Left ventricle myocardium superior (tissue), 1 donor: ENCODE results near the gene CD6. TPM values are rescaled to one million over a fixed set of nuclear protein-coding genes. Genes with fewer than 3 reads are reported as not detected.

Experiments
- ATAC-seq: fragments of 200-7000 bp; cut with Tn5 transposase; one replicate; pipeline ENCODE4 v1.9.1; 2020; ENCODE audit warnings: mild to moderate bottlenecking, moderate library complexity
- DNase-seq: peaks from one replicate; pipeline ENCODE4 v3.0.0-alpha.2; 2020
- intact Hi-C: fragments of 100-400 bp; cut with micrococcal nuclease; formaldehyde crosslinking; loops from one replicate; pipeline ENCODE4 v1.11.0; 2022
- total RNA-seq: library from RNA; stranded (reverse); fragmentation: NEBNext Ultra II Directional; extraction: Animal tissue kit (Norgen Biotek cat#: 25700); gene quantifications from one replicate; pipeline ENCODE4 v1.2.1, GENCODE V29; 2021
- donor health status: DM: no; HTN: yes; CAD: no; lungs with severe emphysema.

CD6 gene
- total RNA-seq, 1 donor from 2014 or later, result 0.20 TPM

- DNase-seq (no peak), ATAC-seq (no peak)
- intact Hi-C loops, result no loop called here
These were observed 51.0 kb downstream of the CD6 start for GRCh38 chr11:61022311-61023085.

GRCh38 chr11:61023086-61023965 lies 51.8 kb downstream of the CD6 start:
- DNase-seq, result no peak
- no peak for ATAC-seq
- intact Hi-C loops, result no loop called here

GRCh38 chr11:61023966-61024295 lies 52.5 kb downstream of the CD6 start:
- DNase-seq (no peak), ATAC-seq (no peak)
- intact Hi-C loops, result no loop called here

GRCh38 chr11:61024938-61025820 lies 53.7 kb downstream of the CD6 start:
- intact Hi-C loops, result no loop called here
- ATAC-seq (no peak), DNase-seq (no peak)

GRCh38 chr11:61025821-61026120 lies 54.3 kb downstream of the CD6 start:
- ATAC-seq (no peak), DNase-seq (no peak)
- intact Hi-C loops, result no loop called here

- DNase-seq (no peak), ATAC-seq (peak; percentile 81)
- intact Hi-C loops, result no loop called here
These were observed 54.9 kb downstream of the CD6 start for GRCh38 chr11:61026121-61027031.

GRCh38 chr11:61027141-61027840 lies 55.8 kb downstream of the CD6 start:
- DNase-seq (no peak), ATAC-seq (no peak)

GRCh38 chr11:61028135-61028729 lies 56.8 kb downstream of the CD6 start:
- DNase-seq (no peak), ATAC-seq (no peak)
- intact Hi-C loops, result no loop called here

More at GRCh38 chr11:61027141-61027840, 55.8 kb downstream of the CD6 start:
- intact Hi-C loops, result no loop called here

- intact Hi-C loops, result no loop called here
- ATAC-seq (no peak), DNase-seq (no peak)
These were observed 61.3 kb downstream of the CD6 start for GRCh38 chr11:61032824-61033223.

GRCh38 chr11:61033417-61033816 lies 61.9 kb downstream of the CD6 start:
- ATAC-seq, result no peak

GRCh38 chr11:61034111-61034510 lies 62.6 kb downstream of the CD6 start:
- DNase-seq, result no peak
- intact Hi-C loops, result no loop called here
- ATAC-seq, result no peak

More at GRCh38 chr11:61033417-61033816, 61.9 kb downstream of the CD6 start:
- intact Hi-C loops, result no loop called here
- DNase-seq, result no peak

GRCh38 chr11:61034704-61035525 lies 63.4 kb downstream of the CD6 start:
- intact Hi-C loops, result no loop called here
- ATAC-seq (no peak), DNase-seq (no peak)

GRCh38 chr11:61035526-61035835 lies 64.0 kb downstream of the CD6 start:
- DNase-seq (no peak), ATAC-seq (no peak)
- intact Hi-C loops, result no loop called here

- intact Hi-C loops, result no loop called here
- ATAC-seq (no peak), DNase-seq (peak; percentile 48)
These were observed 66.1 kb downstream of the CD6 start for GRCh38 chr11:61037441-61038093.

- intact Hi-C loops, result no loop called here
- ATAC-seq (no peak), DNase-seq (no peak)
These were observed 68.4 kb downstream of the CD6 start for GRCh38 chr11:61039916-61040315.

- intact Hi-C loops, result no loop called here
- ATAC-seq, result peak; percentile 81
These were observed 70.5 kb downstream of the CD6 start for GRCh38 chr11:61041755-61042518.

More at GRCh38 chr11:61041755-61042518, 70.5 kb downstream of the CD6 start:
- DNase-seq, result peak; percentile 43
